HG02642 (cell line): ENCODE data around the gene OXER1.
"Not testable (repeated sequence)": the region's sequence is repeated elsewhere in the genome, so short reads cannot be mapped to it uniquely, and the experiment has no call there.

Experiments
- ATAC-seq: cut with Tn5 transposase; IDR thresholded peaks from one replicate; pipeline ENCODE4 v1.9.1; 2021; ENCODE audit warnings: mild to moderate bottlenecking; ENCODE audit not compliant: unreplicated experiment, poor library complexity

Gene OXER1

GRCh38 chr2:42754776-42755140 lies 9.2 kb downstream of the OXER1 start:
- ATAC-seq: no peak

GRCh38 chr2:42754021-42754775 lies 9.7 kb downstream of the OXER1 start:
- peak; percentile 60 for ATAC-seq

GRCh38 chr2:42752816-42753813 lies 10.8 kb downstream of the OXER1 start:
- no peak for ATAC-seq

GRCh38 chr2:42752314-42752713 lies 11.6 kb downstream of the OXER1 start:
- ATAC-seq: peak; percentile 60

GRCh38 chr2:42748840-42749239 lies 15.1 kb downstream of the OXER1 start:
- no peak for ATAC-seq

- ATAC-seq: no peak
These were observed 16.5 kb downstream of the OXER1 start for GRCh38 chr2:42747422-42747821.

- ATAC-seq: no peak
These were observed 19.3 kb downstream of the OXER1 start for GRCh38 chr2:42744545-42745082.

GRCh38 chr2:42743659-42743990 lies 20.3 kb downstream of the OXER1 start:
- no peak for ATAC-seq

GRCh38 chr2:42742740-42743658 lies 20.9 kb downstream of the OXER1 start:
- ATAC-seq: no peak

- ATAC-seq: no peak
These were observed 22.8 kb downstream of the OXER1 start for GRCh38 chr2:42741140-42741539.

GRCh38 chr2:42736598-42737322 lies 27.2 kb downstream of the OXER1 start:
- ATAC-seq: no peak

- no peak for ATAC-seq
These were observed 30.1 kb downstream of the OXER1 start for GRCh38 chr2:42733852-42734251.

- not testable (repeated sequence) for ATAC-seq
These were observed 32.6 kb downstream of the OXER1 start for GRCh38 chr2:42731316-42731715.

- no peak for ATAC-seq
These were observed 37.3 kb downstream of the OXER1 start for GRCh38 chr2:42726680-42727079.

- ATAC-seq: no peak
These were observed 38.3 kb downstream of the OXER1 start for GRCh38 chr2:42725657-42726056.

GRCh38 chr2:42724886-42725285 lies 39.0 kb downstream of the OXER1 start:
- no peak for ATAC-seq

- no peak for ATAC-seq
These were observed 40.5 kb downstream of the OXER1 start for GRCh38 chr2:42723465-42723864.

- ATAC-seq: peak; percentile 93
These were observed 41.4 kb downstream of the OXER1 start for GRCh38 chr2:42722320-42723190.

- no peak for ATAC-seq
These were observed 42.0 kb downstream of the OXER1 start for GRCh38 chr2:42721898-42722297.
